ENCODE data around the gene SLC38A3.

Gene SLC38A3

GRCh38 chr3:50169232-50169832, 35.7 kb upstream of the SLC38A3 start:
- no peak for DNase-seq (ENCODE audit: low read depth, low spot score)

- DNase-seq (ENCODE audit: low read depth, low spot score): no peak
These were observed 35.2 kb upstream of the SLC38A3 start for GRCh38 chr3:50169858-50170257.

- no peak for DNase-seq (ENCODE audit: low read depth, low spot score)
These were observed 34.4 kb upstream of the SLC38A3 start for GRCh38 chr3:50170689-50171088.

- DNase-seq (ENCODE audit: low read depth, low spot score): no peak
These were observed 33.4 kb upstream of the SLC38A3 start for GRCh38 chr3:50171540-50172301.

- no peak for DNase-seq (ENCODE audit: low read depth, low spot score)
These were observed 32.3 kb upstream of the SLC38A3 start for GRCh38 chr3:50172626-50173220.

- no peak for DNase-seq (ENCODE audit: low read depth, low spot score)
These were observed 31.2 kb upstream of the SLC38A3 start for GRCh38 chr3:50173685-50174516.

- no peak for DNase-seq (ENCODE audit: low read depth, low spot score)
These were observed 30.6 kb upstream of the SLC38A3 start for GRCh38 chr3:50174517-50174895.

GRCh38 chr3:50174947-50175524, 30.0 kb upstream of the SLC38A3 start:
- DNase-seq (ENCODE audit: low read depth, low spot score): no peak

GRCh38 chr3:50177346-50177745, 27.7 kb upstream of the SLC38A3 start:
- DNase-seq (ENCODE audit: low read depth, low spot score): no peak

- DNase-seq (ENCODE audit: low read depth, low spot score): no peak
These were observed 25.4 kb upstream of the SLC38A3 start for GRCh38 chr3:50179710-50180109.

- no peak for DNase-seq (ENCODE audit: low read depth, low spot score)
These were observed 23.1 kb upstream of the SLC38A3 start for GRCh38 chr3:50181985-50182384.

GRCh38 chr3:50182533-50183099, 22.5 kb upstream of the SLC38A3 start:
- DNase-seq (ENCODE audit: low read depth, low spot score): no peak

- DNase-seq (ENCODE audit: low read depth, low spot score): no peak
These were observed 21.3 kb upstream of the SLC38A3 start for GRCh38 chr3:50183755-50184154.

GRCh38 chr3:50184242-50184978, 20.7 kb upstream of the SLC38A3 start:
- no peak for DNase-seq (ENCODE audit: low read depth, low spot score)

GRCh38 chr3:50185230-50185629, 19.8 kb upstream of the SLC38A3 start:
- DNase-seq (ENCODE audit: low read depth, low spot score): no peak

- DNase-seq (ENCODE audit: low read depth, low spot score): no peak
These were observed 19.0 kb upstream of the SLC38A3 start for GRCh38 chr3:50186096-50186495.

- DNase-seq (ENCODE audit: low read depth, low spot score): no peak
These were observed 17.3 kb upstream of the SLC38A3 start for GRCh38 chr3:50187750-50188149.

GRCh38 chr3:50189274-50189673, 15.8 kb upstream of the SLC38A3 start:
- peak; percentile 70 for DNase-seq (ENCODE audit: low read depth, low spot score)

GRCh38 chr3:50189989-50190388, 15.1 kb upstream of the SLC38A3 start:
- no peak for DNase-seq (ENCODE audit: low read depth, low spot score)

GRCh38 chr3:50190936-50191660, 14.0 kb upstream of the SLC38A3 start, which contains the start of gene GNAT1:
Gene GNAT1 (plus strand): TSS chr3:50191610. CDS start chr3:50191726, 116 bp downstream.
- DNase-seq (ENCODE audit: low read depth, low spot score): no peak

Data from iPS DF 19.7 (cell line).